Neural crest cell (in vitro differentiated cells): Measurements from ENCODE around the gene ARPP21. TPM values are rescaled to one million over a fixed set of nuclear protein-coding genes. Genes with fewer than 3 reads are reported as not detected.

Experiments used
- DNase-seq: peaks from one replicate; pipeline ENCODE4 v3.0.0; 2021; ENCODE audit warnings: low read depth, mixed read lengths, low spot score
- H3K27ac Mint-ChIP-seq: one replicate; pipeline ENCODE4 v1.8.0; 2021; ENCODE audit warnings: mild to moderate bottlenecking, mixed read lengths; ENCODE audit not compliant: unreplicated experiment
- H3K27me3 Mint-ChIP-seq: 2 replicates; pipeline ENCODE4 v1.8.0; 2021; ENCODE audit warnings: low read depth, mild to moderate bottlenecking, mixed read lengths
- H3K36me3 Mint-ChIP-seq: 2 replicates; pipeline ENCODE4 v1.8.0; 2021; ENCODE audit warnings: low read depth, mild to moderate bottlenecking, mixed read lengths
- H3K4me1 Mint-ChIP-seq: 2 replicates; pipeline ENCODE4 v1.8.0; 2021; ENCODE audit warnings: mixed read lengths
- H3K4me3 Mint-ChIP-seq: one replicate; pipeline ENCODE4 v1.8.0; 2021; ENCODE audit warnings: mild to moderate bottlenecking, mixed read lengths
- H3K9me3 Mint-ChIP-seq: 2 replicates; pipeline ENCODE4 v1.8.0; 2021; ENCODE audit warnings: mixed read lengths
- total RNA-seq: library from RNA; stranded (reverse); gene quantifications from 2 replicates; pipeline ENCODE4 v1.2.1, GENCODE V29; 2021
- TF ChIP-seq, protein P1 (sequence below): fragments of 200-600 bp; sonication (generic); conservative IDR thresholded peaks from 2 replicates; pipeline ENCODE4 v1.5.0; 2021; ENCODE audit warnings: antibody characterized with exemption, mild to moderate bottlenecking

The ARPP21 gene
- total RNA-seq, 1 donor from 2014 or later = 0.12 TPM

DNA sequence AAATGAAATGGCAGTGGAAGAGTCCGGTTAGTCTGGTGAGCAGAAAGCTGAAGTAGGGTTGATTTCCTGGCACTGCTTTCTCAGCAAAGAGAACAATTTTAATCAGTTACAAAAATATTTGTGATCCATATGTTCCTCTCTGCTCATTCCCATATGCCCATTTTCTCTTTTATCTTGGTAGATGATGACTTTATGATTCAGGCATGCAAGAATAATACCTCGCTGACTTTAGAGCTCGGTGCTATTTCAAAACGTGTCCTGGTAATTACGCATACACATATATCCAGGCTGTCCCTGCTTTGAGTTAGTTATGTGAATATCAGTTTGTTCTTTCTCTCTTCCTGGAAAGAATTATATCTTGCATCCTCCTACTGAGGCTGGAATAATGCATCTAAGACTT is 38.5 kb downstream of the ARPP21 start:
- no peaks in the 10 kb centered on the region for H3K36me3 Mint-ChIP-seq
- TF ChIP-seq, protein P1, sequence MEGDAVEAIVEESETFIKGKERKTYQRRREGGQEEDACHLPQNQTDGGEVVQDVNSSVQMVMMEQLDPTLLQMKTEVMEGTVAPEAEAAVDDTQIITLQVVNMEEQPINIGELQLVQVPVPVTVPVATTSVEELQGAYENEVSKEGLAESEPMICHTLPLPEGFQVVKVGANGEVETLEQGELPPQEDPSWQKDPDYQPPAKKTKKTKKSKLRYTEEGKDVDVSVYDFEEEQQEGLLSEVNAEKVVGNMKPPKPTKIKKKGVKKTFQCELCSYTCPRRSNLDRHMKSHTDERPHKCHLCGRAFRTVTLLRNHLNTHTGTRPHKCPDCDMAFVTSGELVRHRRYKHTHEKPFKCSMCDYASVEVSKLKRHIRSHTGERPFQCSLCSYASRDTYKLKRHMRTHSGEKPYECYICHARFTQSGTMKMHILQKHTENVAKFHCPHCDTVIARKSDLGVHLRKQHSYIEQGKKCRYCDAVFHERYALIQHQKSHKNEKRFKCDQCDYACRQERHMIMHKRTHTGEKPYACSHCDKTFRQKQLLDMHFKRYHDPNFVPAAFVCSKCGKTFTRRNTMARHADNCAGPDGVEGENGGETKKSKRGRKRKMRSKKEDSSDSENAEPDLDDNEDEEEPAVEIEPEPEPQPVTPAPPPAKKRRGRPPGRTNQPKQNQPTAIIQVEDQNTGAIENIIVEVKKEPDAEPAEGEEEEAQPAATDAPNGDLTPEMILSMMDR = no peak
- peaks cover 53% of the 10 kb centered on the region for H3K27me3 Mint-ChIP-seq
- no peak for DNase-seq
- H3K4me1 Mint-ChIP-seq = no peaks in the 10 kb centered on the region
- no peaks in the 10 kb centered on the region for H3K9me3 Mint-ChIP-seq
- H3K27ac Mint-ChIP-seq = no peak overlapping the region
- no peak overlapping the region for H3K4me3 Mint-ChIP-seq

DNA sequence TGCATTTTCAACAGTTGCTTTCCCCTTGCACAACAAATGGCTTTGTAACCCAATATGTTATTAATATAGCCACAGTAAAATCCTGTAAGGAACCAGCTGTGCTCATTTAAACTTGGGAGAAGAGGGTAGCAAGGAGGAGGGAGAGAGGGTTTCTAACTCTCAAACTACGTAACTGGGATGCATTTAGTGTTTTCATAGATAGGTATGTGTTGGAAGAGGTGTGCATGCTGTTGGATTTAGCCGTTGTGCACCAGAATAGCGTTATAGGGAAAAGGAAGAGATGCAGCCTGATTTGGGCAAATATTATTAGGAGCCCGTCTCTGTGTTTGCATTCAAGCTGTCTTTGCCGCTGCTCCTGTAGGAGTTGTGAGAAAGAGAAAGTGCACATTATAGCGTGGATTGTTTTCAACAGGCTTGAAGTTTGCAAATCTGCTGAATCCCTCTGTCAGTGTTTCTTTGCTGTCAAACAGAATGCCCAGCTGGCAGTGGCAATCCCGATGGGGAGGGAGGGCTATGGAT is 39.4 kb downstream of the ARPP21 start:
- no peak for DNase-seq
- Mint-ChIP-seq H3K27ac (no peak overlapping the region), H3K9me3 (no peaks in the 10 kb centered on the region), H3K36me3 (no peaks in the 10 kb centered on the region), H3K4me3 (no peak overlapping the region), H3K27me3 (peaks cover 61% of the 10 kb centered on the region), H3K4me1 (no peaks in the 10 kb centered on the region)
- TF ChIP-seq, protein P1 = no peak

DNA sequence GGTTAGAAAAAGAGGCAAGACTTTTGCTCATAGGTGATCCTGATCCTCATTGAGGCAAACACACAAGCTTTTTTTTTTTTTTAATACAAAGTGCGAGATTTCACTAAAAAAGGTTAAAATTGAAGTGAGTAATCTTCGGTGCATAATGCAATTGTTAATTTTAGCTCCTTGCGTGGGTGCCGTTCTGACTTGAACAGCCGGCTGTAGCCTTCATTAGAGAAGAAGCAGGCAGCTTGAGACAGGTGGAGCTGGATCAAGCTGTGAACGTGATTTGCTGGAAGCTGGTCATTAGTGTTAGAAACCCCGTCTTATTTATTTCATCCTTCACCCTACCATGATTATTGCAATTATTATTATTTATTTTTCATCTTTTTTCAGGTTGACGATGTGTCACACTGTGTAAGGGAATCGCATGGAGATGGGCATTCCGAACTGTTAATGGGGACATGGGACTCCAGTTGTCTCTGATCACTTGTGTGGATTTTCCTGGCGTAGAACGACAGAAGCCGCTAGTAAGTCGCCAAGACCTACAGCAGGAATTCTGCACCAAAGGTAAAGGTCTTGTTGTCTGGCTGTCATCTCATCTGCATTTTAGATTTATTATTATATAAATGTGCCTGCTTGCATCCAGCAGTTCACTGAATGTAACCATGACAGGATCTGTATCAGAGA is 40.2 kb downstream of the ARPP21 start:
- TF ChIP-seq, protein P1 = no peak

DNA sequence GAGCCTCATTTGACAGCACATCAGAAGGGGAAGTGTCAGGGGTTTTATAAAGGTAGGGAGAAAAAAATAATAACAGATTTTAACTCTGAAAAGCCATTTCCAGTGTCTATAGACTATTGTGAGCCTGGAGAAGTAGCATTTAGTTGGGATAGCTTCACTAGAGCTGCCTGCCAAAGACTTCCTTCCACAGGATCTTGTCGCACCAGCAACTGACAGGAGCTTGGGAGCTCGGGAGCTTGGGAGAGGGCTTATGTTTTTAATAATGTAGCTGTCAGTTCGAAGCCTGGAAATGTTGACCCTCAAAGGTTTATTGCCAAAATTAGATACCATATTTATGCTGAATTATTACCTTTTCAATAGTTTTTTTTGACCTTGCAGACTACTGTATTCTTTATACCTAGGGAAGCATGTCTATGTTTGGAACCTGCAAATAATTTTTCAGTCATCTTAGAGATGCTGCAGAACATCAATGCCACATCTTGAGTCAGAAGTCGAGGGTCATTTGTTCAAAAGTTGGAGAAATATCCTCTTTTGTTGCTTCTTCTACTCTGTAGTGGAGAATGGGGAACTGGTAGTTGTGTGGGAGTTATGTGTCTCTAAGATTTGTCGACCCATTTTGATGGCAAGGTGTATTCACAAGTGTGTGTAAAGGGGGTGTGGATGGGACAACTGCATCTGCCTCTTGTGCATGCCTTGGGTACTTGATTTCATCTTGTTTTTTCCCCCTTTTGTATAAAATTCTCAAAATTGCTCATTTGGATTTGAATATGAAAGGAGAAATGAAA is 41.7 kb downstream of the ARPP21 start:
- no peak overlapping the region for H3K27ac Mint-ChIP-seq
- H3K4me1 Mint-ChIP-seq = no peaks in the 10 kb centered on the region

More for the DNA sequence above, 40.2 kb downstream of the ARPP21 start:
- H3K4me3 Mint-ChIP-seq = no peak overlapping the region
- H3K36me3 Mint-ChIP-seq = no peaks in the 10 kb centered on the region
- H3K27ac Mint-ChIP-seq = no peak overlapping the region
- peaks cover 64% of the 10 kb centered on the region for H3K27me3 Mint-ChIP-seq
- H3K4me1 Mint-ChIP-seq = no peaks in the 10 kb centered on the region
- no peaks in the 10 kb centered on the region for H3K9me3 Mint-ChIP-seq
- no peak for DNase-seq

DNA sequence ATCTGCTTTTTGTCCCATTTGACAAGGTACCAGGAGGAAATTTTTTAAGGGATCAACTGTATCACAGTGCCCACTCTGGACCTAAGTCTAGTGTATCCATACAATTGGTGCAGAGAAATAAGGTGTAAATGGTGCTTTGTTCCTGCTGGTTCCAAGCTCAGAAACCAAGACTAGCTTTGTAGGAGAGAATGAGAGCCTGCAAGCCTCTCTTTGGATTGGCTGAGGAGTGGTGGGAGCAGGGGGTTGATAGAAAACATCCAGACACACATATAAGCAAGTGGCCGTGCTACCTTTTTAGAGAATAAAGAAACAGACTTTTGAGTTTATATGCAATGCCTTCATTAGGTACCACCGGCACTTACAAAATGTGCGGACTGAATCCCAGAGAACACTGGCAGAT is 45.8 kb downstream of the ARPP21 start:
- H3K27ac Mint-ChIP-seq = no peak overlapping the region
- no peaks in the 10 kb centered on the region for H3K9me3 Mint-ChIP-seq
- no peaks in the 10 kb centered on the region for H3K36me3 Mint-ChIP-seq
- no peak overlapping the region for H3K4me3 Mint-ChIP-seq
- TF ChIP-seq, protein P1 = no peak
- H3K4me1 Mint-ChIP-seq = no peaks in the 10 kb centered on the region
- no peak for DNase-seq
- H3K27me3 Mint-ChIP-seq = peaks cover 51% of the 10 kb centered on the region

More for the DNA sequence above, 41.7 kb downstream of the ARPP21 start:
- Mint-ChIP-seq H3K36me3 (no peaks in the 10 kb centered on the region), H3K4me3 (no peak overlapping the region), H3K9me3 (no peaks in the 10 kb centered on the region), H3K27me3 (peaks cover 67% of the 10 kb centered on the region)
- DNase-seq = no peak
- TF ChIP-seq, protein P1 = no peak
